ENCODE results near the gene TXNDC8.

TXNDC8 gene

GRCh38 chr9:110287289-110287680, 50.4 kb downstream of the TXNDC8 start:
- Histone ChIP-seq H3K9me3 (no peaks in the 10 kb centered on the region), H3K27ac (no peak overlapping the region), H3K4me3 (no peak overlapping the region), H3K4me1 (no peaks in the 10 kb centered on the region), H3K27me3 (peaks cover 0 to 3% of the 10 kb centered on the region in 2 donors), H3K36me3 (no peaks in the 10 kb centered on the region)
- intact Hi-C loops (cut with DNase I; ENCODE audit: low total_unique reads), result no loop called here
- no peak for TF ChIP-seq CTCF (IDR thresholded peaks at IDR 0.05)
- no peak for DNase-seq

GRCh38 chr9:110284211-110284844, 53.3 kb downstream of the TXNDC8 start:
- no peaks in the 10 kb centered on the region for H3K4me1 ChIP-seq
- H3K27ac ChIP-seq, result no peak overlapping the region
- H3K9me3 ChIP-seq, result no peaks in the 10 kb centered on the region
- no peaks in the 10 kb centered on the region for H3K36me3 ChIP-seq
- no peak for DNase-seq
- peaks cover 0 to 3% of the 10 kb centered on the region in 2 donors for H3K27me3 ChIP-seq
- intact Hi-C loops (cut with DNase I; ENCODE audit: low total_unique reads), result no loop called here
- no peak for TF ChIP-seq CTCF (IDR thresholded peaks at IDR 0.05)
- no peak overlapping the region for H3K4me3 ChIP-seq

- DNase-seq, result no peak
- intact Hi-C loops (cut with DNase I; ENCODE audit: low total_unique reads), result no loop called here
- Histone ChIP-seq H3K9me3 (no peaks in the 10 kb centered on the region), H3K27me3 (peaks cover 0 to 3% of the 10 kb centered on the region in 2 donors), H3K4me3 (no peak overlapping the region), H3K36me3 (no peaks in the 10 kb centered on the region), H3K27ac (no peak overlapping the region), H3K4me1 (no peaks in the 10 kb centered on the region)
- no peak for TF ChIP-seq CTCF (IDR thresholded peaks at IDR 0.05)
Measured at GRCh38 chr9:110283751-110284150, 53.9 kb downstream of the TXNDC8 start.

- no peak for DNase-seq
- Histone ChIP-seq H3K4me3 (no peak overlapping the region), H3K27ac (no peak overlapping the region), H3K9me3 (no peaks in the 10 kb centered on the region), H3K27me3 (peaks cover 0 to 3% of the 10 kb centered on the region in 2 donors), H3K36me3 (no peaks in the 10 kb centered on the region), H3K4me1 (no peaks in the 10 kb centered on the region)
- TF ChIP-seq CTCF (IDR thresholded peaks at IDR 0.05), result no peak
- intact Hi-C loops (cut with DNase I; ENCODE audit: low total_unique reads), result no loop called here
Measured at GRCh38 chr9:110282739-110283081, 55.0 kb downstream of the TXNDC8 start.

GRCh38 chr9:110282018-110282738, 55.5 kb downstream of the TXNDC8 start:
- H3K4me1 ChIP-seq, result no peaks in the 10 kb centered on the region
- H3K27ac ChIP-seq, result no peak overlapping the region
- H3K36me3 ChIP-seq, result no peaks in the 10 kb centered on the region
- DNase-seq, result no peak
- no peaks in the 10 kb centered on the region for H3K9me3 ChIP-seq
- no peak for TF ChIP-seq CTCF (IDR thresholded peaks at IDR 0.05)
- intact Hi-C loops (cut with DNase I; ENCODE audit: low total_unique reads), result no loop called here
- peaks cover 0 to 3% of the 10 kb centered on the region in 2 donors for H3K27me3 ChIP-seq
- H3K4me3 ChIP-seq, result no peak overlapping the region

All from tibial artery (tissue), 4 donors.